HepG2 (cell line): ENCODE results near the gene ST6GALNAC3. TPM values are rescaled to one million over a fixed set of nuclear protein-coding genes. Genes with fewer than 3 reads are reported as not detected.

Source experiments
- ATAC-seq: fragments of 200-7000 bp; cut with Tn5 transposase; 3 replicates; pipeline ENCODE4 v1.9.1; 2020; ENCODE audit warnings: mild to moderate bottlenecking, moderate library complexity
- BruUV-seq: library from RNA; stranded (reverse); fragments of 400-500 nt; replicated peaks from 2 replicates; lab custom pipeline; 2021; lab: Mats Ljungman, UMichigan
- CTCF ChIA-PET: fragments of 300-600 bp; formaldehyde crosslinking; extraction: SDS; loops from one replicate; lab custom pipeline; 2021; ENCODE audit warnings: low total read pairs, inconsistent platforms, low intra/inter-chr PET ratio; lab: Yijun Ruan, JAX
- POLR2A ChIA-PET: fragments of 350-600 bp; sonication (Branson Sonifier 250); formaldehyde crosslinking; loops from one replicate; lab custom pipeline; 2020; ENCODE audit warnings: antibody characterized with exemption, inconsistent platforms; lab: Yijun Ruan, JAX
- DNase-seq: peaks from one replicate; pipeline ENCODE4 v3.0.0-alpha.2; 2015; ENCODE audit warnings: low spot score
- FAIRE-seq: peaks from 3 replicates; lab custom pipeline; 2011; peaks lifted over from hg19 to GRCh38; lab: Jason Lieb, UNC
- H2AFZ ChIP-seq: one replicate; pipeline ENCODE4 v1.6.1; 2011; ENCODE audit warnings: low read length, inconsistent platforms
- H3K27ac ChIP-seq: fragments of 300-600 bp; 3 replicates; pipeline ENCODE4 v1.8.0; 2011; ENCODE audit warnings: mixed run types, mild to moderate bottlenecking, mixed read lengths, low read length, inconsistent platforms; ENCODE audit not compliant: insufficient read depth; ENCODE audit errors: extremely low read length
- H3K27me3 ChIP-seq, 2 experiments: fragments of 200-600 bp in 1 of 2; 2 replicates in 1 of 2; 3 replicates in 1 of 2; pipeline versions ENCODE4 v1.6.0 to v1.8.0; 2011; ENCODE audit warnings: low read length in 2 of 2, mild to moderate bottlenecking in 2 of 2, moderate library complexity in 2 of 2, inconsistent platforms in 1 of 2; ENCODE audit not compliant: insufficient read depth in 2 of 2, control insufficient read depth in 1 of 2
- H3K36me3 ChIP-seq, 2 experiments: fragments of 200-600 bp in 1 of 2; replicated peaks in 1 of 2; 2 replicates in 1 of 2; 3 replicates in 1 of 2; pipeline versions ENCODE4 v1.5.1 to v1.8.0; 2011; ENCODE audit warnings: low read length in 2 of 2, inconsistent platforms in 1 of 2; ENCODE audit not compliant: insufficient read depth in 2 of 2, control insufficient read depth in 1 of 2
- H3K4me1 ChIP-seq: 2 replicates; pipeline ENCODE4 v1.5.1; 2012; ENCODE audit warnings: low read length, inconsistent platforms; ENCODE audit not compliant: insufficient read depth
- H3K4me2 ChIP-seq: 2 replicates; pipeline ENCODE4 v1.6.0; 2011; ENCODE audit warnings: low read depth, low read length, inconsistent platforms
- H3K4me3 ChIP-seq, 3 experiments: fragments of 200-600 bp in 1 of 3; sonication (generic), shearing (Covaris generic) in 1 of 3; replicated peaks in 1 of 3; 2 replicates each; pipeline ENCODE4 v1.5.1; 2011 to 2016; ENCODE audit warnings: low read length in 3 of 3, inconsistent platforms in 2 of 3, low read depth in 2 of 3, mild to moderate bottlenecking in 2 of 3, control low read depth in 1 of 3, mixed read lengths in 1 of 3; ENCODE audit not compliant: insufficient read depth in 1 of 3
- H3K79me2 ChIP-seq: one replicate; pipeline ENCODE4 v1.6.1; 2011; ENCODE audit warnings: low read length, inconsistent platforms; ENCODE audit not compliant: insufficient read depth
- H3K9ac ChIP-seq: 2 replicates; pipeline ENCODE4 v1.6.0; 2011; ENCODE audit warnings: mild to moderate bottlenecking, low read depth, low read length, inconsistent platforms; ENCODE audit not compliant: insufficient read depth
- H3K9me3 ChIP-seq: 2 replicates; pipeline ENCODE4 v1.5.1; 2012; ENCODE audit warnings: mild to moderate bottlenecking, low read length
- H4K20me1 ChIP-seq: 2 replicates; pipeline ENCODE4 v1.6.0; 2011; ENCODE audit warnings: inconsistent platforms, mild to moderate bottlenecking, low read length, moderate library complexity; ENCODE audit not compliant: insufficient read depth
- AKAP8 ChIP-seq: sonication (generic); formaldehyde crosslinking; IDR thresholded peaks from 2 replicates; pipeline ENCODE4 v1.5.1; 2020; ENCODE audit warnings: mild to moderate bottlenecking, missing genetic modification reagents
- GPBP1L1 ChIP-seq: sonication (generic); formaldehyde crosslinking; IDR thresholded peaks from 2 replicates; pipeline ENCODE4 v1.5.0; 2020; ENCODE audit warnings: mild to moderate bottlenecking, missing genetic modification reagents
- NFIC ChIP-seq: IDR thresholded peaks from 2 replicates; pipeline ENCODE4 v1.6.1; 2012; ENCODE audit warnings: mild to moderate bottlenecking, low read length, inconsistent platforms
- PCBP2 ChIP-seq: fragments of 200-400 bp; formaldehyde crosslinking; optimal IDR thresholded peaks from 2 replicates; pipeline ENCODE3; 2018; ENCODE audit warnings: low read length, low read depth; ENCODE audit not compliant: poor library complexity, severe bottlenecking
- SALL1 ChIP-seq: sonication (generic); formaldehyde crosslinking; IDR thresholded peaks from 2 replicates; pipeline ENCODE4 v1.8.0; 2022; ENCODE audit warnings: mild to moderate bottlenecking, missing genetic modification reagents
- SALL2 ChIP-seq: sonication (generic); formaldehyde crosslinking; IDR thresholded peaks from 2 replicates; pipeline ENCODE4 v1.8.1; 2023; ENCODE audit warnings: mild to moderate bottlenecking, missing genetic modification reagents, inconsistent platforms
- SMARCC2 ChIP-seq: fragments of 450-650 bp; IDR thresholded peaks from 2 replicates; pipeline ENCODE4 v1.6.1; 2017; ENCODE audit warnings: antibody characterized with exemption, mild to moderate bottlenecking
- SMARCE1 ChIP-seq: fragments of 450-650 bp; IDR thresholded peaks from 2 replicates; pipeline ENCODE4 v1.6.1; 2017; ENCODE audit warnings: borderline replicate concordance
- SNRNP70 ChIP-seq: fragments of 200-400 bp; formaldehyde crosslinking; IDR thresholded peaks from 2 replicates; pipeline ENCODE4 v1.6.1; 2017; ENCODE audit warnings: mild to moderate bottlenecking, low read depth, low read length, moderate library complexity
- SRY ChIP-seq: sonication (generic); formaldehyde crosslinking; IDR thresholded peaks from 2 replicates; pipeline ENCODE4 v1.8.0; 2022; ENCODE audit warnings: mild to moderate bottlenecking, missing genetic modification reagents
- ZBTB43 ChIP-seq: sonication (generic); formaldehyde crosslinking; conservative IDR thresholded peaks from 2 replicates; pipeline ENCODE4 v1.4.0; 2020; ENCODE audit warnings: missing genetic modification reagents
- ZNF282 ChIP-seq: fragments of 450-650 bp; IDR thresholded peaks from 2 replicates; pipeline ENCODE4 v1.6.1; 2018; ENCODE audit not compliant: partially characterized antibody
- ZNF564 ChIP-seq: sonication (generic); formaldehyde crosslinking; IDR thresholded peaks from 2 replicates; pipeline ENCODE4 v1.8.1; 2023; ENCODE audit warnings: mild to moderate bottlenecking, missing genetic modification reagents
- ZNF605 ChIP-seq: sonication (generic); formaldehyde crosslinking; IDR thresholded peaks from 2 replicates; pipeline ENCODE4 v1.8.0; 2022; ENCODE audit warnings: mild to moderate bottlenecking, missing genetic modification reagents
- ZNF768 ChIP-seq: sonication (generic); formaldehyde crosslinking; IDR thresholded peaks from 2 replicates; pipeline ENCODE4 v1.4.0; 2020; ENCODE audit warnings: missing genetic modification reagents
- WGBS: methylation state at CpG from one replicate; pipeline ENCODE4 v1.1.6; 2017; ENCODE audit warnings: low lambda C conversion rate; 5-methylcytosine and 5-hydroxymethylcytosine counted together
- in situ Hi-C: cut with HindIII; loops from 2 replicates; pipeline ENCODE4 v1.10.0; 2017; ENCODE audit warnings: low pct_unique_long_range_greater_than_20kb; ENCODE audit not compliant: extremely low pct_ligation_motif_present
- intact Hi-C: fragments of 100-400 bp; cut with micrococcal nuclease; formaldehyde crosslinking; loops from one replicate; pipeline ENCODE4 v1.10.0; 2022; ENCODE audit not compliant: unreplicated experiment
- polyA plus RNA-seq, 8 experiments: library from polyadenylated mRNA; depleted of rRNA in 3 of 8; stranded (reverse) in 7 of 8; unstranded in 1 of 8; fragments of >200 nt; fragmentation: Illumina TruSeq in 4 of 8; extraction: Trizol in 4 of 8; gene quantifications; 2 replicates each; pipeline versions ENCODE4 v1.2.1 to v1.2.3, GENCODE V29; 2011 to 2016; ENCODE audit warnings: low read depth in 4 of 8, missing spikeins in 1 of 8, mixed read lengths in 1 of 8; ENCODE audit not compliant: insufficient read depth in 1 of 8
- total RNA-seq, 5 experiments: library from RNA; depleted of rRNA; stranded (reverse); fragments of >200 nt; fragmentation: Illumina TruSeq; extraction: Trizol; gene quantifications; 2 replicates each; pipeline ENCODE4 v1.2.3, GENCODE V29; 2016; ENCODE audit warnings: low read depth in 1 of 5
- TF ChIP-seq, protein P1 (sequence below), 2 experiments: fragments of 450-650 bp in 1 of 2; sonication (generic) in 1 of 2; formaldehyde crosslinking; IDR thresholded peaks; 2 replicates each; pipeline versions ENCODE4 v1.5.0 to v1.8.0; 2020 to 2022; ENCODE audit warnings: mild to moderate bottlenecking in 1 of 2, missing genetic modification reagents in 1 of 2
- TF ChIP-seq, protein P2 (sequence below): sonication (generic); formaldehyde crosslinking; IDR thresholded peaks from 2 replicates; pipeline ENCODE4 v1.4.0; 2020; ENCODE audit warnings: missing genetic modification reagents
- TF ChIP-seq, protein P3 (sequence below): sonication (generic); formaldehyde crosslinking; IDR thresholded peaks from 2 replicates; pipeline ENCODE4 v1.9.0; 2022; ENCODE audit warnings: low read depth, missing genetic modification reagents

The ST6GALNAC3 gene
- total and polyA plus RNA-seq, 2 of the 13 experiments (the other 11 are each of a cell fraction or from before 2014, with no cell fraction given) = not detected

DNA sequence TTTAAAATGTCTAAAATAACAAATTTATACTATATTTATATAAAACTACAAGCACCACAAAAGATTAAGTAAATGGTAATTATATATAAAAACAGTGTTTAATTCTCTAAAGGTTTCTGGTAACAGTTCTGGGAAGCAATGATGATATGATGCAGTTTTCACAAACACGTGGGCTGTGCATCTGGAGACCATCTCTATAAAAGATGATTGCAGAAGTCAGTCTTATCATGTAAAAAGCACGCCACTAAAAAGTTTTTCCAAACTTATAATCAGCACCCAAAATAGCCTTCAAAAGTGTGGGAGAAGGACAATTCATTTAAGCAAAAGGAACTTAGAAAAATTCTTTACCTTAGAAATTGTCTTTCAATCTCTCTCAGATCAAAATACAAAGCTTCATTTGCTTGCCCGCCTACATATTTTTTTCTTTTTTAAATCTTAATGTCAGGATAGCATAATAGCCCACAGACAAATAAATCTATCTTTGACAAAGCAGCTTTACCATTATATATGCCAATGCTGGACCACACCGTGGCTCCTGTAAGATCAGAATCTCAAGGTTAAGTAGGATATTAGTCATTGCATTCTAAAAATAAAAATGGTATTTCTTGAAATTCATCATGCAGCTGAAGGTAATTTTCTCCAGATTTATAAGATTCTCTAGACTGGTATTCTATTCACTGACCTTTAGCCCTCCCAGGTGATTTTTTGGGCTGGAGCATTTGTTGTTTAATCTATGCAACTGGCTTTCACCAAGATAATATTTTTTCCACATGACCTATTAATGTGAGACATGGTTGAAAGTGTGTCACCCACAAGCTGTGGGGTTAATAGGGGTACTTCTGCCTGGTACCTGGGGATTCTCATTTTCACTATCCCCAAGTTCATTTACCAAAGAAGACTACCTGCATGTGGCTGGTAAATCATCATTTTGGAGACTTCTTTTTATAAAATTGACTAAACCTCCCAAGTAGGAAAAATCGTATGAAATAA is 603.2 kb downstream of the ST6GALNAC3 start:
- Histone ChIP-seq H3K4me3 (no peak overlapping the region), H3K4me1 (peaks cover 20% of the 10 kb centered on the region), H3K4me2 (no peak overlapping the region), H2AFZ (no peak overlapping the region), H3K27me3 (no peaks in the 10 kb centered on the region), H4K20me1 (no peaks in the 10 kb centered on the region), H3K27ac (no peak overlapping the region), H3K79me2 (no peaks in the 10 kb centered on the region), H3K9me3 (peaks cover 22% of the 10 kb centered on the region; the same call in 1 of the 2 replicates), H3K36me3 (no peaks in the 10 kb centered on the region), H3K9ac (no peak overlapping the region)
- ATAC-seq = no peak
- no peak for DNase-seq
- ChIA-PET CTCF (no interaction called here), POLR2A (no interaction called here)
- no peak for FAIRE-seq
- WGBS = 16% methylated on average over 5 of the region's 5 CpGs
- intact Hi-C loops (no loop called here), in situ Hi-C loops (no loop called here)
- no TSS peak for BruUV-seq
- TF ChIP-seq, protein P1, sequence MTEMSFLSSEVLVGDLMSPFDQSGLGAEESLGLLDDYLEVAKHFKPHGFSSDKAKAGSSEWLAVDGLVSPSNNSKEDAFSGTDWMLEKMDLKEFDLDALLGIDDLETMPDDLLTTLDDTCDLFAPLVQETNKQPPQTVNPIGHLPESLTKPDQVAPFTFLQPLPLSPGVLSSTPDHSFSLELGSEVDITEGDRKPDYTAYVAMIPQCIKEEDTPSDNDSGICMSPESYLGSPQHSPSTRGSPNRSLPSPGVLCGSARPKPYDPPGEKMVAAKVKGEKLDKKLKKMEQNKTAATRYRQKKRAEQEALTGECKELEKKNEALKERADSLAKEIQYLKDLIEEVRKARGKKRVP (CRISPR knock-in tag; IDR thresholded peaks at IDR 0.05) = no peak
- TF ChIP-seq SNRNP70 = no peak
- TF ChIP-seq NFIC = no peak
- no peak for TF ChIP-seq SALL2
- no peak for TF ChIP-seq ZNF282
- TF ChIP-seq, protein P2, sequence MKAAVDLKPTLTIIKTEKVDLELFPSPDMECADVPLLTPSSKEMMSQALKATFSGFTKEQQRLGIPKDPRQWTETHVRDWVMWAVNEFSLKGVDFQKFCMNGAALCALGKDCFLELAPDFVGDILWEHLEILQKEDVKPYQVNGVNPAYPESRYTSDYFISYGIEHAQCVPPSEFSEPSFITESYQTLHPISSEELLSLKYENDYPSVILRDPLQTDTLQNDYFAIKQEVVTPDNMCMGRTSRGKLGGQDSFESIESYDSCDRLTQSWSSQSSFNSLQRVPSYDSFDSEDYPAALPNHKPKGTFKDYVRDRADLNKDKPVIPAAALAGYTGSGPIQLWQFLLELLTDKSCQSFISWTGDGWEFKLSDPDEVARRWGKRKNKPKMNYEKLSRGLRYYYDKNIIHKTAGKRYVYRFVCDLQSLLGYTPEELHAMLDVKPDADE (CRISPR knock-in tag) = no peak
- TF ChIP-seq SALL1 (CRISPR knock-in tag) = no peak
- no peak for TF ChIP-seq SMARCC2
- no peak for TF ChIP-seq ZNF605 (CRISPR knock-in tag)
- no peak for TF ChIP-seq ZBTB43 (CRISPR knock-in tag)
- TF ChIP-seq ZNF768 (CRISPR knock-in tag) = no peak
- TF ChIP-seq ZNF564 (CRISPR knock-in tag) = no peak
- TF ChIP-seq SRY (CRISPR knock-in tag) = no peak
- TF ChIP-seq SMARCE1 = no peak
- TF ChIP-seq PCBP2 = no peak
- TF ChIP-seq GPBP1L1 (CRISPR knock-in tag) = no peak
- TF ChIP-seq, protein P3, sequence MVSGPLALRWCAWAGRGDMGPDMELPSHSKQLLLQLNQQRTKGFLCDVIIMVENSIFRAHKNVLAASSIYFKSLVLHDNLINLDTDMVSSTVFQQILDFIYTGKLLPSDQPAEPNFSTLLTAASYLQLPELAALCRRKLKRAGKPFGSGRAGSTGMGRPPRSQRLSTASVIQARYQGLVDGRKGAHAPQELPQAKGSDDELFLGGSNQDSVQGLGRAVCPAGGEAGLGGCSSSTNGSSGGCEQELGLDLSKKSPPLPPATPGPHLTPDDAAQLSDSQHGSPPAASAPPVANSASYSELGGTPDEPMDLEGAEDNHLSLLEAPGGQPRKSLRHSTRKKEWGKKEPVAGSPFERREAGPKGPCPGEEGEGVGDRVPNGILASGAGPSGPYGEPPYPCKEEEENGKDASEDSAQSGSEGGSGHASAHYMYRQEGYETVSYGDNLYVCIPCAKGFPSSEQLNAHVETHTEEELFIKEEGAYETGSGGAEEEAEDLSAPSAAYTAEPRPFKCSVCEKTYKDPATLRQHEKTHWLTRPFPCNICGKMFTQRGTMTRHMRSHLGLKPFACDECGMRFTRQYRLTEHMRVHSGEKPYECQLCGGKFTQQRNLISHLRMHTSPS = no peak
- no peak for TF ChIP-seq AKAP8 (CRISPR knock-in tag)
